ENCODE data around the gene PREP. TPM values are rescaled to one million over a fixed set of nuclear protein-coding genes. Genes with fewer than 3 reads are reported as not detected.

PREP gene
- total RNA-seq, 2 donors from 2014 or later = 23.8 to 29.6 TPM

DNA sequence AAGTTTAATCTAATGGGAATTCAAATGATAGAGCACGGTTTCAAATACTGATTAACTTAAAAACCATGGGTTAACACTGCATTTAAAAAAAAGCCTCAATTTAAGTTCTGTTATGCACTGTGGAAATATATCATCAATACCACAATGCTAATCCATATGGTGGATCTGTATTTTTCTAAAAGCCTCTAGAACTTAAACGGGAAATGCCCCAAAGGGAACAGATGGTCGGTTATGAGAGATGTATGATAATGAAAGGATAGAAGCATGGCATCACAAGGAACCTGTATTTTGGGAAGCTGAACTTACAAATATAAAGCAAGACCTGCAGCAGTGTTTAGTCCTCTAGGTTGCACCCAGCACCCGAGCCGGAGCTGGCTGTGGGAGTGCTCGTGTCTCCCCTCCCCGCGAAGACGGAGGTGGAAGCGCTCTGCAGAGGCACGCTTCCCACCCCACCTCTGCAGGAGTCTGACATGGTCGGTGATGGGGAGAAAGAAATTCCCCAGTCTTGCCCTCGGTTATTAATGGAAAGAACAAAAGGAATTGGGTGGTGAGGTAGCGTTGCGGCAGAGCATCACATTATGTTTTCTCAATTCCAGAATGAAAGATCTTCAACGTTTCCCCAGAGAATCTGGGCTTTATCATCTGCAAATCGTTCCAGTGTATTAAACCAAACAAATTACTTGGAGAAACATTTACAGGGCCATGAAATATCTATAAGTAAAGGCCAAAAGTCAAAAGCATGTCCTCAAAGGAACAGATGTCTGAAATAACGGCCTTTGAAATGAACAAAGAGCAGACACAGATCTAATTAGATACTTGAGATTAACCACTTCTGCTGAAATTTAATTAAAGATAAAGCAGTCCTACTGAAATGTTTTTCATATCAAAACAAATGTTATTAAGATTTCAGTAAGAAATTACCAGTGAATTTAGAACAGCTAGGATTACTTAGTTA is 120.0 kb downstream of the PREP start:
- no peak for ATAC-seq
- intact Hi-C loops (cut with DNase I) = no loop called here
- DNase-seq = no peak

DNA sequence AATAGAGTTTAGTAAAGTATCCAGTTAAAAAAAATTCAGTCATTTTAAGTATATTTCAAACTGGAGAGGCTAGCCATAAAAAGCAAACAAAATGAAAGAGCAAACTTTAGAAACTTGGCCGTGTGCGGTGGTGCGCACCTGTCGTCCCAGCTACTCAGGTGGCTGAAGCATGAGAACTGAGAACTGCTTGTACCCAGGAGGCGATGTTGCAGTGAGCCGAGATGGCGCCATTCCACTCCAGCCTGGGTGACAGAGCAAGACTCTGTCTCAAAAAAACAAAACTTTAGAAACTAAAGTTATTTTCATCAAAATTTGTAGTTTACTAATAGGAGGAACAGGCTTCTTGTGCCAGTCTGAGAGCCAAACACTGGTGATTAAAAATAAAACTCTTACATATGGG is 122.8 kb downstream of the PREP start:
- intact Hi-C loops (cut with DNase I) = no loop called here
- no peak for ATAC-seq
- no peak for DNase-seq

DNA sequence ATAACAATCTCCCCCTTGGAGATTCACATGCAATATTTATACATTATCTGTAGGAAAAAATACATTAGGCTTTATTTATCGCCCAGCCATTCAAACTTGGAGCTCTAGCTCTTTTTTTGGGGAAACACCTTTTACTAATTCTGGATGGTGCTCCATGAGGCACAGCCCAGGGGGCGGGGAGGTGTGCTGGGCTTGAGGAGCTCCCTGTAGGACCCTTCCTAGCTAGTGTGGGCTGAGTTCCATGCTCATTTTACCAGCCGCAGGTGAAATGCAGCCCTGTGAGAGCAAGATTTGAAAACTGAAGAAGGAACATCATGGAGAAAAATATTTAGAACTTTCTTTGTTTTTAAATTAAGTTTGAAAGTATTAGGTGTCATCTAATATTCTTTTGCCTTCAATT is 123.4 kb downstream of the PREP start:
- no peak for ATAC-seq
- intact Hi-C loops (cut with DNase I) = no loop called here
- DNase-seq = no peak

DNA sequence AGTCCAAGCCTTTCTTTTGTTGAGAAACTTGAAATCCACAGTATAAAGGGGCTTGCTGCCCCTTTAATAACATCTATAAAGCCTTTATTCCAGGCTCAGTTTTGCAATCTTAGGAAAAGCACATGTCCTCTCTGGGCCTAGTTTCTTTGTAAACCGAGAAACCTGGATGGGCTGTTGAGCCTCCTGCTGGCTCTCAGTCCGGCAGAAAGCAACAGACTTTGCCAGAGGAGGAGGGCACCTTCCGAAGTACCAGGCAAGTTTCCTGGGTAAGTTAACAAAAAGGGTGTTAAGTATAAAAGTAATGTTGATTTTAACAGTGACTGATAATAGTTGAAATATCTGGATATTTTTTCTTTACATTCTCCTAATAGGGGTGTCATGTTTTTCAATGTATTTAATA is 124.1 kb downstream of the PREP start:
- DNase-seq (no peak), ATAC-seq (no peak)
- intact Hi-C loops (cut with DNase I) = no loop called here

DNA sequence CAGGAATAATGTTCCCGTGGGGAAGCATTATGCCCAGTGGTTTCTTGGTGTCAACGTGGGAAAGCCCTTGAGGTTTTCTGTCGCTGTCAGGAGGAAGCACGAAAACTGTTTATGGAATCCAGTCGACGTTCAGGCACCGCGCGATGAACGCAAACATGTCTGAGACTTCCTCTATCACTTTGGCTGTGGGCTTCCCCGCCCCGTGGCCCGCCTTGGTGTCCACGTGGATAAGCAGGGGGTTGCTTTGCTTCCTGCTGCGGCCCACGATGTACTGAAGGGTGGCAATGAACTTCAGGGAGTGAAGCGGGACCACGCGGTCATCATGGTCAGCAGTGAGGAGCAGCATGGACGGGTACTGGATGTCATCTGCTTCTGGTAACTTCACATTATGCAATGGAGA is 124.8 kb downstream of the PREP start:
- DNase-seq (no peak), ATAC-seq (no peak)
- intact Hi-C loops (cut with DNase I) = no loop called here

DNA sequence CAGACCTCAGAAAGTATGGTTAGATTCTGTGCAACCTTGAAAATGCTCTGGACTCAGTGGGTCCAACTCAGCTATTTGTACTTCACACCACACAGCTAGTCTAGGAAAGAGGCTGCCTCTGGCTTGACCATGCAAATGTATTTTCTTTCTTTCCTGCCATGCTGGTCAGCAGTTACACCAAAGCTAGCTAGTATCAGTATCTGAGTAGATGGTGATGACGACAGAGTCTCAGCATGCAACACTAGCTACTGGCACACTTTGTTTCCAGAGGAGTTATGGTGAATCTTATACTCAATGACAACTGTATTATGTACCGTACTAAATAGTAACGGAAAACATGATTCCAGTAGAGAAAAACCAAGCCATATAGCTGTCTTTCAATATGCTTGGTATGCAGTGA is 126.5 kb downstream of the PREP start:
- intact Hi-C loops (cut with DNase I) = no loop called here
- no peak for DNase-seq
- no peak for ATAC-seq

DNA sequence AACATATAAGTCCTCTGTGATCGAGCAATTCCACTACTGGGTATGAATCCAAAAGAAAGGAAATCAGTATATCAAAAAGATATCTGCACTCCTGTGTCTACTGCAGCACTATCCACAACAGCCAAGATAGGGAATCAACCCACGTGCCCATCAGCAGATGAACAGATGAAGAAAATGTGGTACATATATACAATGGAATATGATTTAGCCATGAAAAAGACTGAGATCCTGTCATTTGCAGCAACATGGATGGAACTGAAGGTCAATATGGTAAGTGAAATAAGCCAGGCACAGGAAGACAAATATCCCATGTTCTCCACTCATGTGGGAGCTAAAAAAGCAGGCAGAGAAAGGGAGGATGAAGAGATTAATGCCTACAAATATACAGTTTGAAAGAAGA is 127.3 kb downstream of the PREP start:
- intact Hi-C loops (cut with DNase I) = no loop called here
- ATAC-seq (no peak), DNase-seq (no peak)

DNA sequence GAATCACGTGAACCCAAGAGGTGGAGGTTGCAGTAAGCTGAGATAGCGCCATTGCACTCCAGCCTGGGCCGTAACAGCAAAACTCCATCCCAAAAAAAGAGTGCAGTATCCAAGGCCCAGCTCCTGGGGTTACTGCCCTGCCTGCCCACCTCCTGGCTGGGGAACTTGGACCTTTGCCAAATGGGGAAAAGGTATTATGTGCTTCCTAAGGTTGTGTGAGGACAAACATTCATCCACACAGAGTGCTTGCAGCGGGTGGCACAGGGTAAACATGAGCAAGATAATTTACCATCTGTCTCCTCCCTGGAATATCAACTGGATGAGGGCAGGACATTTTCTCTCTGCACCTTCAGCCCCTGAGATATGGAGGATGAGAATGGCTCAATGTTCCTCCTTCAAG is 128.2 kb downstream of the PREP start:
- DNase-seq (no peak), ATAC-seq (no peak)
- intact Hi-C loops (cut with DNase I) = no loop called here

DNA sequence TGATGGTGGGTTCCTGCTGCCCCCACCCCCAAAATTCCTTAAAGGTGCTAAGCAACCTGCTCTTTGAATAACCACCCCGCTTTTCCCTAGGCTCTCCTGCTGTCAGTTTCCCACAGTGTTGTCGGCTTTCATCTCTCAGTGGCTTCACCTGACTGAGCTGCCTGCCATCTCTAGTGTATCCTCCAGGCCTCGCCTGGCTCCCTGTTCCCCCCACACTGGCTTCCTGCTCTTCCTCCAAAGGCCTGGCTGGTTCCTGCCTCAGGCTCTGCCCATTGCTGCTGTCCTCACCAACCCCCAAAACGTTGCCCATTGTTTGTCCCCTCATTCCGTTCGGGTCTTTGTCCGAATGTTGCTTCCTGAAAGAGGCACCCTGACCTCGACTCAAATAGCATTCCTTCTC is 129.3 kb downstream of the PREP start:
- intact Hi-C loops (cut with DNase I) = no loop called here
- DNase-seq = no peak
- no peak for ATAC-seq

DNA sequence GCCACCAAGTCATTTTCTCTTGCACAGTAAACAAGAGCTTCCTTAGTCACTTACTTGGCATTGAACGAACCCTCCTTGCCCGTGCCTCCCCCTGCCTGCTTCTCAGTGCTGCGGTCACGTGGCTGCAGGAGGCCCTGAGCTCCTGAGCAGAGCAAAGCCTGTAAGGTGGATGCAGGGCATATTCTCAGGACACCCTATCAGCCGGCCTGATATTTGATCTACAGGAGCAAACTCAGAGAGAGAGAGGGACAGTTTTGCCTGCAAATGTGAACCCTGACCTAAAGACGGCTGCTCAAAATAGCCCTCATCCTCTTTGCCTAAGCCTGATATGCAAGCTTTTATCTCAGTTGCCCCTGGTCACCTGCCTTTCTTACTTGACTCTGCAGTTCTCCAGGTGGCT is 130.1 kb downstream of the PREP start:
- intact Hi-C loops (cut with DNase I) = no loop called here
- DNase-seq (no peak), ATAC-seq (peak; percentile 50 to 80)

DNA sequence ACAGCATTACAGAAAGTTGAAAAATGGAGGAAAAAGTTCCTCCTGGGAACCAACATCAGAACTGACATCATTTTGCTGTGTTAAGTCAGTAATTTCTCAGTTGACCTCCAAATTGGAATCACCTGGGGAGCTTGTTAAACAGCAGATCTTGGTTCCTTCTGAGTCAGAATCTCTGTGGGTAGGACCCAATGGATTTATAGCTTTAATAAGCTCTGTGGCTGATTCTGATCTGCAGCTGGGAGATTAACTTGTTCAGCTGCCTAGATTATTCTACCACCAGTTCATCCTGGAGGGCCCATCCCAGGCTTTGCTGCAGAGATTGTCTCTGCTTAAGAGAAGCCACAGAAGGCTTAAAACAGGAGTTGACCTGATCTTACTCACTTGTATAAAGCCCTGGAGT is 132.4 kb downstream of the PREP start:
- no peak for ATAC-seq
- DNase-seq = no peak
- intact Hi-C loops (cut with DNase I) = no loop called here

DNA sequence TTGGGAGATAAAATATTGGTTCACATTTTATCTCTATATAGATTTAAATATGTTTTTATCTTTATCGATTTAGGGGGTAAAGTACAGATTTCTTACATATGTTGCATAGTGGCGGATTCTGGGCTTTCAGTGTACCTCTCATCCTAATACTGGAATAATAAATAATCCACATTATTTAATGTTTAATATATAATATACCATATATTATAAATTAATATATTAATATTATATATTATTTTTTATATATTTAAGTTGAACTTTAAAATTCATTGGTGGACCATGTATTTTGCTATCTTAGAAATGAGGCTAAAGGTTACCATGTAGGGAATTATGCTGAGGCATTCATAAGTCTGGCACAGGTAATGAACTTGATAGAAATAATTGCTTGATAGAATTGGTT is 133.5 kb downstream of the PREP start:
- intact Hi-C loops (cut with DNase I) = loop anchor here in 1 of 2 donors (10.0 kb wide), 1 partner anchor 105 kb away; no protein-coding TSS in a partner anchor
- ATAC-seq (no peak), DNase-seq (no peak)

DNA sequence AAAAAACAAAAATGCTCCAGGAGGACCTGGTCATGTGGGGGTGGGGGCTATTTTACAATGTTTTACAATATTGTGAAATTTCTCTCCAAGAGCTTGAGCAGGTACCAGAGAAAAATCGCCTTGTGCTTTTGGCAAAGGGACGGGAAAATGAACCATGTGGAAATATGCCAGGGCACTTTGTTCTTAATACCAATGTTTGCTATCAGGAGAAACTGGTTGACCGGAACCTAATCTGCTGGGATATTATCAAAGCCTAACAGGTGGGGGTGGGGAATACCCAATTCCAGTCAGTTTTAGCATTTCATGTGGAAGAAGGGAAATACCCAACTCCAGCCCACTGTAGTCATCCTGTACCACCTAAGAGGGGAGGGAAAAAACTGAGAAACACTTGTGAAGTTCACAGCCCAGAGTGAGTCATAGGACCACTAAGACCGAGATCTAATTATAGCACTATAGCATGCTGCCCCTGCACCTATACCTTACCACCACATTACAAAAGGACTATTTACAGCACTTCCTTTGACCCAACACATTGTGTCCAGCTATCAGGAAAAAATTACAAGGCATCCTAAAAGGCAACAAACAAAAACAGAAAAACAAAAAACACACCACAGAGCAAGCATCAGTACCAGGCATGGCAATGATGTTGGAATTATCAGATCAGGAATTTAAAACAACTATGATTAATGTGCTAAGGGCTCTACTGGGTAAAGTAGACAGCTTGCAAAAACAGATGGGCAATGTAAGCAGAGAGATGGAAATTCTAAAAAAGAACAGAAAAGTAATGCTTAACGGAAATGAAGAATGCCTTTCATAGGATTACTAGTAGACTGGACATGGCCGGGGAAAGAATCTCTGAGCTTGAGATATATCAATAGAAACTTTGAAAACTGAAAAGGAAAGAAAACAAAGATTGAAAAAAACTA is 138.9 kb downstream of the PREP start:
- no peak for DNase-seq
- intact Hi-C loops (cut with DNase I) = loop anchor here in 1 of 2 donors (10.0 kb wide), 1 partner anchor 99 kb away; no protein-coding TSS in a partner anchor
- ATAC-seq = peak in 1 of 2 donors; percentile 31

DNA sequence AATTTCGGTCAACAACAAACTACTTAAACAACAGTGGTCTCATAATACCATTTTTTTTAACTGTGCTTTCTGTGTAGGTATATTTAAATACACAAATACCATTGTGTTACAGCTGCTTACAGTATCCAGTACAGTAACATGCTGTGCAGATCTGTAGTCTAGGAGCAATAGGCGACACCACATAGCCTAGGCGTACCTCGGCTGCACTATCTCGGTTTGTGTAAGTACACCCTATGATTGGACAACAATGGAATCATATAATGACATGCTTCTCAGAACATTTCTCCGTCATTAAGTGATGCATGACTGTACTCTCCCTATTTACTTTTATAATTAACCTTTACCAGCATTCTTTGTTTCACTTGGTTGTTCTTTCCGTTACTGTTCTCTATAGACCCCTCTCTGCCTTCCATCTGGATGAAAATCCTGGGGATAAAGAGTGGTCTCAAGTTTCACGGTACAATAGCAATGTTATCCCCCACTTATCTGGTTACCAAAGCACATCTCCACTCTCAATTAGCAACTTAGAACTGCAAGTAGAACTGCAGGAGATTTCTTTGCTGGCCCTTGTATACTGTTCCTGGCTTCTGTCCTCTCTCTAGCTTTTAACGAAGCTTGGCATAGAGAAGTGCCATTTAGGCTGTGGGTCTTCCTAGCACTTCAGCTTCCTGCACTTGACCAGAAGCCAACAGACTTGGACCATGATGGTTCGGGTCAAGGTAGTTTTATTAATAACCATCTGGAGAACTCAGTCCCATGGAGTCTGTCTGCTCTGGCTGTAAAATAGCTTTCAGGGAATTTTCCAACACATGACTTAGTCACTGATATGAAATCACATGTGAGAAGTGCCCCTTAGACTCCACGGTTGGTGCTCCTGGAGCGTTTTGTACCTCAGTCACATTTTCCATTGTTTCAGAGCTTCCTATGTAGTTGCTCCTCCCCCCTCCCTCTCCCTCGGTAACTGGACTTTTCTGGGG is 142.7 kb downstream of the PREP start:
- ATAC-seq (peak; percentile 58 to 73), DNase-seq (no peak)
- intact Hi-C loops (cut with DNase I) = loop anchor here in 1 of 2 donors (5.0 to 10.0 kb wide), 2 partner anchors 78 to 95 kb away; partner anchors contain the start of gene POPDC3

DNA sequence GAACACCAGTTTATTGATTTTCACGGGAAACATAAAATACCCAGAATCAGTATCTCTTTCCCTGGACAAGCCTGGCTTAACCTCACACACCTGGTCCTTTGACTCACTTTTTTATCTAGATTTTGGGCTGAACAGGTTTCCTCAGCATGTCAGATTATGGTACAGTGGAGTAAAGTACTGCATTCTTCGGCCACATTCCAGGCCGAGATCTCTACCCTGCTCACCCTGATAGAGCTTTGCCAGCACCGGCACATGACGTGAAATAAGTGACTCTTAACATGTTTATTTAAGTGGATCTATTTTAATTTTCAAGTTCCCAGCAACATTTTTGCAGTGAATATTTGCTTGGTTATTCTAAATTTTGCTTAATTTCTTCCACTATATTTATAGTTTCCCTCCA is 144.1 kb downstream of the PREP start:
- DNase-seq (no peak), ATAC-seq (peak in 1 of 2 donors; percentile 27)
- intact Hi-C loops (cut with DNase I) = loop anchor here in 1 of 2 donors (5.0 kb wide), 1 partner anchor 77 kb away; the partner anchor contains the start of gene POPDC3

DNA sequence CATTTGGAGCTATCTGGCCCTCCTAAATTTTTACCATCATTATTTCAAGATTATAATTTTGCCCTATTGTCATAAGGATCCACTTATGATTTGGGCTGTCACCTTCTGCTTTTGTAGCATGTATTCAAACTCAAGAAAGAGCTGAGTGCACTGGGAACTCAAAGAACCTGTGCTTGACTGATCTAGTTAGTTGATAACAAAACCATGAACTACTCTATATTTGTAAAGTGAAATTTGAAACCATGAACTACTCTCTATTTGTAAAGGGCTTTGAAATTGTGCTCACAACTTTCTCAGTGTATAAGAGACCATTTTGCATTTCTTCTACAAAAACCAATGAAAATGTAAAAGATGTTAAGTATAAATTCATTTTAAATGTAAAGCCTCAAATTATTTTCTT is 145.5 kb downstream of the PREP start:
- no peak for DNase-seq
- no peak for ATAC-seq
- intact Hi-C loops (cut with DNase I) = loop anchor here in 1 of 2 donors (5.0 kb wide), 1 partner anchor 75 kb away; the partner anchor contains the start of gene POPDC3

DNA sequence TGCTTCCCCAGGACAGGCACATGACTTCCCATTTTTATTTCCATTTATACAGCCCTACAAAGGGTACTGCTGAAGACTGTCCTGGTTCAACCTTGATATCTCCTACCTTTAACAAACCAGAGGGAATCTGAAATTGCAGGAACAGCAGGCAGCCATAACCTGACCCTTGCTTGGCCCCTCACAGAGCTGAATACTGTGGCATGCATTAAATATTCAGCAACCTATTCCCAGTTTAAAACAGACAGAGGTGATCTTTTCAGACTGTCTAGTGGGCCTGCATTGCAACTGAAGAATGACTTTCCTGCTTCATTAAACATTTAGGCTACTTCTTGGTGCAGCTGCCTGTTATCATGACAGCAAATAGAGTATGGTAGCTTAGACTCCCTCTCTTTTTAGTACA is 146.3 kb downstream of the PREP start:
- ATAC-seq (no peak), DNase-seq (no peak)
- intact Hi-C loops (cut with DNase I) = loop anchor here in 1 of 2 donors (5.0 kb wide), 1 partner anchor 74 kb away; the partner anchor contains the start of gene POPDC3

DNA sequence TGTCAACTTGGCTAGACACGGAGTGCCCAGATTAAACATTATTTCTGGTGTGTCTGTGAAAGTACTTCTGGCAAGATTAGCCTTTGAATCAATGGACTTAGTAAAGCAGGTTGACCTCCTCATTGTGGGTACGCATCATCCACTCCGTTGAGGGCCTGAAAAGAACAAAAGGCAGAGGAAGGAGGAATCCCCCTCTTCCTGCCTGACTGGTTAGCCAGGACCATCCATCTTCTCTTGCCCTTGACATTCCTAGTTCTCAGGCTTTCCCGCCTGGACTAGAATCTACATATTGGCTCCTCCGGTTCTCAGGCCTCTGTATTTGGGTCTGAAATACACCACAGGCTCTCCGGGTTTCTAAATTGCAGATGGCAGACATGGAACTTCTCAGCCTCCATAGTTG is 149.1 kb downstream of the PREP start:
- intact Hi-C loops (cut with DNase I) = no loop called here
- ATAC-seq (no peak), DNase-seq (no peak)

DNA sequence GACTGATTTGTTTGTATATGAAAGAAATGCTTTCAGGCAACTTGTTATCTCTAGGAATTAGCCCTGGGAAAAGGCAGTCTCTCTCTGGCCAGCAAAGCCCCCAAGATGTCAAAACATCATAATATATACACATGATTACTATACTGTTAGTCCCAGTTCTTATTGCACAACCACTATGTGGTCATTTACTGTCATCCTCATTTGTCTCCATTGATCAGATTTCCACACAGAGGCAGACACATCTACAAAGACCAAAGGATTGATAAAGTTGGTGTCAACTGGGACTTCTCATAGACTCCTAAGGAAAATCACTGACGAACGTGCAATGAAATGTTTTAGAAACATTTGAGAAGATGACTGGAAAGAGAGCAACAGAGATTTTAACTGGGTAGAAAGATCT is 151.2 kb downstream of the PREP start:
- DNase-seq = no peak
- no peak for ATAC-seq

More for the DNA sequence above, 151.2 kb downstream of the PREP start:
- intact Hi-C loops (cut with DNase I) = no loop called here

Data from left cardiac atrium (tissue), 4 donors.